H1 (cell line): ENCODE measurements around the gene NLN. TPM values are rescaled to one million over a fixed set of nuclear protein-coding genes. Genes with fewer than 3 reads are reported as not detected.
"Not testable (repeated sequence)": the region's sequence is repeated elsewhere in the genome, so short reads cannot be mapped to it uniquely, and the experiment has no call there.

ENCODE experiments used
- CTCF ChIA-PET: fragments of 300-600 bp; sonication (Branson Sonifier 250); formaldehyde crosslinking; loops from one replicate; lab custom pipeline; 2021; ENCODE audit not compliant: partially characterized antibody; lab: Charles Lee
- POLR2A ChIA-PET: fragments of 300-600 bp; sonication (Branson Sonifier 250); formaldehyde crosslinking; loops from one replicate; lab custom pipeline; 2021; ENCODE audit warnings: inconsistent platforms; ENCODE audit not compliant: partially characterized antibody; lab: Charles Lee
- DNase-seq, 2 experiments: peaks; one replicate each; pipeline versions ENCODE4 v3.0.0 to v3.0.0-alpha.2; 2010 to 2022; ENCODE audit warnings: low spot score in 2 of 2, low read depth in 1 of 2, mixed read lengths in 1 of 2
- FAIRE-seq: peaks from 2 replicates; lab custom pipeline; 2011; peaks lifted over from hg19 to GRCh38; lab: Jason Lieb, UNC
- H2AFZ ChIP-seq: 2 replicates; pipeline ENCODE4 v1.8.1; 2012; ENCODE audit warnings: low read length, inconsistent platforms
- H2AK5ac ChIP-seq: 2 replicates; pipeline ENCODE4 v1.6.1; 2013; ENCODE audit warnings: low read depth, low read length
- H2BK120ac ChIP-seq: replicated peaks from 2 replicates; pipeline ENCODE3; 2013; ENCODE audit warnings: low read depth, low read length, inconsistent platforms
- H2BK12ac ChIP-seq: 2 replicates; pipeline ENCODE4 v1.6.1; 2013; ENCODE audit warnings: low read depth, low read length
- H2BK15ac ChIP-seq: 2 replicates; pipeline ENCODE4 v1.6.1; 2013; ENCODE audit warnings: low read length
- H2BK20ac ChIP-seq: 2 replicates; pipeline ENCODE4 v1.6.1; 2013; ENCODE audit warnings: low read length
- H2BK5ac ChIP-seq: 2 replicates; pipeline ENCODE4 v1.6.1; 2013; ENCODE audit warnings: low read depth, low read length
- H3K14ac ChIP-seq: 2 replicates; pipeline ENCODE4 v1.6.1; 2013; ENCODE audit warnings: inconsistent platforms; ENCODE audit not compliant: insufficient read length
- H3K18ac ChIP-seq: 2 replicates; pipeline ENCODE4 v1.6.1; 2013; ENCODE audit warnings: low read length; ENCODE audit errors: extremely low read depth
- H3K23ac ChIP-seq: 2 replicates; pipeline ENCODE4 v1.6.1; 2013; ENCODE audit warnings: inconsistent platforms; ENCODE audit not compliant: insufficient read length
- H3K23me2 ChIP-seq: 2 replicates; pipeline ENCODE4 v1.6.1; 2013; ENCODE audit warnings: low read depth, low read length
- H3K27ac ChIP-seq: 2 replicates; pipeline ENCODE4 v1.6.1; 2011; ENCODE audit warnings: low read depth, low read length, inconsistent platforms
- H3K27me3 ChIP-seq, 4 experiments: replicated peaks in 1 of 4; 1 replicate in 1 of 4; 2 replicates in 3 of 4; pipeline versions ENCODE4 v1.6.1 to v1.8.1; 2011 to 2013; ENCODE audit warnings: low read length in 3 of 4, mild to moderate bottlenecking in 3 of 4, inconsistent platforms in 2 of 4, mixed read lengths in 2 of 4, moderate library complexity in 1 of 4; ENCODE audit not compliant: control insufficient read depth in 3 of 4, insufficient read depth in 3 of 4; ENCODE audit errors: extremely low read depth in 1 of 4
- H3K36me3 ChIP-seq, 4 experiments: 2 replicates each; pipeline versions ENCODE4 v1.6.1 to v1.8.1; 2011 to 2013; ENCODE audit warnings: mild to moderate bottlenecking in 4 of 4, low read length in 3 of 4, moderate library complexity in 2 of 4, control low read depth in 1 of 4, inconsistent platforms in 1 of 4; ENCODE audit not compliant: insufficient read depth in 4 of 4, control insufficient read depth in 2 of 4
- H3K4ac ChIP-seq: replicated peaks from 2 replicates; pipeline ENCODE3; 2013; ENCODE audit warnings: low read length, low read depth, mixed read lengths, inconsistent platforms; ENCODE audit not compliant: insufficient read length
- H3K4me1 ChIP-seq, 4 experiments: replicated peaks in 1 of 4; 1 replicate in 1 of 4; 2 replicates in 3 of 4; pipeline versions ENCODE4 v1.6.1 to v1.8.1; 2011 to 2013; ENCODE audit warnings: low read length in 3 of 4, inconsistent platforms in 2 of 4, mixed read lengths in 1 of 4; ENCODE audit not compliant: insufficient read depth in 4 of 4, control insufficient read depth in 3 of 4
- H3K4me2 ChIP-seq, 2 experiments: 2 replicates each; pipeline versions ENCODE4 v1.6.1 to v1.8.1; 2011 to 2013; ENCODE audit warnings: low read depth in 2 of 2, low read length in 2 of 2, control low read depth in 1 of 2, inconsistent platforms in 1 of 2, mild to moderate bottlenecking in 1 of 2; ENCODE audit not compliant: insufficient read depth in 1 of 2
- H3K4me3 ChIP-seq, 4 experiments: fragments of 200-600, 300-600 bp in 1 of 4; sonication (generic), shearing (Covaris generic), sonication (Bioruptor Twin) in 1 of 4; 2 replicates each; pipeline versions ENCODE4 v1.5.1 to v1.8.1; 2011 to 2016; ENCODE audit warnings: low read length in 4 of 4, low read depth in 3 of 4, control low read depth in 2 of 4, inconsistent platforms in 2 of 4, mild to moderate bottlenecking in 2 of 4, mixed read lengths in 1 of 4, moderate library complexity in 1 of 4; ENCODE audit not compliant: insufficient read depth in 2 of 4; ENCODE audit errors: extremely low read depth in 1 of 4
- H3K56ac ChIP-seq: replicated peaks from 2 replicates; pipeline ENCODE3; 2013; ENCODE audit warnings: low read depth, mild to moderate bottlenecking, mixed read lengths, low read length, inconsistent platforms; ENCODE audit not compliant: insufficient read length
- H3K79me1 ChIP-seq: 2 replicates; pipeline ENCODE4 v1.6.1; 2013; ENCODE audit warnings: low read depth, low read length, control low read depth
- H3K79me2 ChIP-seq, 2 experiments: 2 replicates each; pipeline versions ENCODE4 v1.6.1 to v1.8.1; 2012 to 2013; ENCODE audit warnings: low read length in 2 of 2, mild to moderate bottlenecking in 2 of 2, inconsistent platforms in 1 of 2; ENCODE audit not compliant: insufficient read depth in 2 of 2, control insufficient read depth in 1 of 2
- H3K9ac ChIP-seq, 4 experiments: replicated peaks in 1 of 4; 1 replicate in 1 of 4; 2 replicates in 3 of 4; pipeline versions ENCODE4 v1.6.1 to v1.8.1; 2011 to 2013; ENCODE audit warnings: low read depth in 3 of 4, low read length in 3 of 4, control low read depth in 2 of 4, mild to moderate bottlenecking in 2 of 4, moderate library complexity in 2 of 4, inconsistent platforms in 1 of 4; ENCODE audit errors: extremely low read depth in 1 of 4
- H3K9me3 ChIP-seq, 2 experiments: 2 replicates each; pipeline versions ENCODE4 v1.6.1 to v1.8.1; 2012 to 2013; ENCODE audit warnings: mild to moderate bottlenecking in 2 of 2, moderate library complexity in 2 of 2, control low read depth in 1 of 2, inconsistent platforms in 1 of 2, low read depth in 1 of 2, low read length in 1 of 2, mixed read lengths in 1 of 2; ENCODE audit not compliant: insufficient read depth in 2 of 2
- H4K20me1 ChIP-seq, 2 experiments: replicated peaks in 1 of 2; 2 replicates each; pipeline versions ENCODE3 to v1.8.1; 2011 to 2013; ENCODE audit warnings: inconsistent platforms in 2 of 2, low read length in 2 of 2, mild to moderate bottlenecking in 1 of 2; ENCODE audit not compliant: insufficient read depth in 2 of 2, control insufficient read depth in 1 of 2
- H4K5ac ChIP-seq: 2 replicates; pipeline ENCODE4 v1.6.1; 2013; ENCODE audit warnings: low read length, low read depth, mixed read lengths, inconsistent platforms; ENCODE audit not compliant: insufficient read length
- H4K8ac ChIP-seq: 2 replicates; pipeline ENCODE4 v1.8.0; 2013; ENCODE audit warnings: mild to moderate bottlenecking, moderate library complexity, low read length, inconsistent platforms; ENCODE audit not compliant: insufficient read depth; ENCODE audit errors: extremely low read depth
- H4K91ac ChIP-seq: replicated peaks from 2 replicates; pipeline ENCODE3; 2013; ENCODE audit warnings: low read length, mixed read lengths, inconsistent platforms; ENCODE audit not compliant: insufficient read length
- CBX5 ChIP-seq: fragments of 300-800, 300-1000 bp; sonication (generic); IDR thresholded peaks from 2 replicates; pipeline ENCODE4 v1.7.1; 2016; ENCODE audit warnings: antibody characterized with exemption, low read length, low read depth
- CHD1 ChIP-seq: IDR thresholded peaks from 2 replicates; pipeline ENCODE4 v1.6.1; 2012; ENCODE audit warnings: low read depth, low read length, improper control_type of control experiment
- GABPA ChIP-seq: IDR thresholded peaks from 2 replicates; pipeline ENCODE4 v1.6.1; 2011; ENCODE audit warnings: mild to moderate bottlenecking, low read length, moderate library complexity, borderline replicate concordance; ENCODE audit not compliant: insufficient read depth
- GTF2F1 ChIP-seq: IDR thresholded peaks from 2 replicates; pipeline ENCODE4 v1.6.1; 2012; ENCODE audit warnings: low read depth, low read length, improper control_type of control experiment, borderline replicate concordance
- JUND ChIP-seq: IDR thresholded peaks from 2 replicates; pipeline ENCODE4 v1.6.1; 2011; ENCODE audit warnings: mild to moderate bottlenecking, improper control_type of control experiment, low read length
- RFX5 ChIP-seq: IDR thresholded peaks from 2 replicates; pipeline ENCODE4 v1.6.1; 2011; ENCODE audit warnings: low read depth, low read length, improper control_type of control experiment, borderline replicate concordance
- SAP30 ChIP-seq: fragments of 300-600 bp; sonication (generic); IDR thresholded peaks from 2 replicates; pipeline ENCODE4 v1.7.1; 2012; ENCODE audit warnings: low read length, moderate library complexity, mild to moderate bottlenecking, inconsistent platforms; ENCODE audit not compliant: insufficient read depth, insufficient replicate concordance
- SIRT6 ChIP-seq: IDR thresholded peaks from one replicate; pipeline ENCODE4 v1.7.1; 2012; ENCODE audit warnings: low read length, inconsistent platforms
- TAF1 ChIP-seq: IDR thresholded peaks from 2 replicates; pipeline ENCODE4 v1.6.1; 2011; ENCODE audit warnings: mild to moderate bottlenecking, low read depth, low read length
- WGBS, 2 experiments: shearing (Covaris generic) in 1 of 2; methylation state at CpG; one replicate each; pipeline versions ENCODE4 v1.1.6 to v1.1.7; 2013 to 2015; ENCODE audit warnings: low lambda C conversion rate in 2 of 2, mixed read lengths in 2 of 2, inconsistent platforms in 1 of 2, low coverage in 1 of 2, missing lambda C conversion rate in 1 of 2; ENCODE audit not compliant: insufficient replicate concordance in 2 of 2, insufficient coverage in 1 of 2, insufficient read length in 1 of 2; ENCODE audit errors: extremely low coverage in 1 of 2, missing lambda C conversion rate in 1 of 2; 5-methylcytosine and 5-hydroxymethylcytosine counted together
- polyA plus RNA-seq, 7 experiments: library from polyadenylated mRNA; depleted of rRNA in 3 of 7; stranded (reverse) in 5 of 7; unstranded in 2 of 7; fragments of >200 nt in 5 of 7; fragments of 200-250 nt in 2 of 7; gene quantifications; 1 replicate in 5 of 7; 2 replicates in 1 of 7; 4 replicates in 1 of 7; pipeline versions ENCODE4 v1.2.1 to v1.2.3, GENCODE V29; 2011 to 2013; ENCODE audit warnings: missing spikeins in 2 of 7, mixed read lengths in 2 of 7
- total RNA-seq: library from RNA; stranded (reverse); fragmentation: NEBNext Ultra II Directional; extraction: Animal tissue kit (Norgen Biotek cat#: 25700); gene quantifications from 2 replicates; pipeline ENCODE4 v1.2.1, GENCODE V29; 2021

The NLN gene
- total and polyA plus RNA-seq, 2 of the 8 experiments (the other 6 are each of a cell fraction or from before 2014, with no cell fraction given), result 46.7 to 192 TPM

DNA sequence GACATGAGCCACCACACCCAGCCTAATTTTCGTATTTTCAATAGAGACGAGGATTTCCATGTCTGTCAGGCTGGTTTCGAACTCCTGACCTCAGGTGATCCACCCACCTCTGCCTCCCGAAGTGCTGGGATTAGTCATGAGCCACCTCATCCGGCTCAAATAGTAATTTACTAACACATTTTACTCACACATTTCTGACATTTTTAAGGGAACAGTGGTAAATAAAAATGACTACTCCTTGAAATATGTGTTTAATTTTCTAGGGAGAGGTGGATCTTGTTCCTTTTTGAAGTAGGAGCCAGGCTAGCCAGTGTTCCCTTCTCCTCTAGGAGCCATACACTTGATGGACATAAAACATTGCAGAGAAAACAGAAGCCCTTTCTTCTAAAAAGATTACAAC, 149.2 kb downstream of the NLN start (continued):
- no peak for TF ChIP-seq SIRT6
- no peak for TF ChIP-seq SAP30
- no peak for TF ChIP-seq GTF2F1
- TF ChIP-seq TAF1, result no peak
- TF ChIP-seq CHD1, result no peak
- no peak for TF ChIP-seq GABPA
- TF ChIP-seq RFX5, result no peak
- no peak for TF ChIP-seq JUND
- no peak for TF ChIP-seq CBX5

DNA sequence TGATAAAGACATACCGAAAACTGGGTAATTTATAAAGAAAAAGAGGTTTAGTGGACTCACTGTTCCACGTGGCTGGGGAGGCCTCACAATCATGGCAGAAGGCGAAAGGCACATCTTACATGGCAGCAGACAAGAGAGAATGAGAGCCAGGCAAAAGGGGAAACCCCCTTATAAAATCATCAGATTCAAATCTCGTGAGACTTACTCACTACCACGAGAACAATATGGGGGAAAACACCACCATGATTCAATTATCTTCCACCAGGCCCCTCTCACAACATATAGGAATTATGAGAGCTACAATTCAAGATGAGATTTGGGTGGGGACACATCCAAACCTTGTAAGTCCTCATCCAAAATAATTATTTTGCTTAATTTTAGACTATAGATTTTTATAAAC, 149.8 kb downstream of the NLN start:
- H3K18ac ChIP-seq, H3K23ac ChIP-seq, H3K23me2 ChIP-seq, H2AFZ ChIP-seq, H2BK5ac ChIP-seq, H2BK20ac ChIP-seq, H3K4me3 ChIP-seq, H4K20me1 ChIP-seq, POLR2A ChIA-PET, H3K14ac ChIP-seq, H3K79me1 ChIP-seq, H2BK15ac ChIP-seq, FAIRE-seq, H3K9me3 ChIP-seq, H3K4ac ChIP-seq, H3K36me3 ChIP-seq, H4K8ac ChIP-seq, H3K4me1 ChIP-seq, CTCF ChIA-PET, DNase-seq, H3K79me2 ChIP-seq, H2BK12ac ChIP-seq, H3K56ac ChIP-seq, H4K91ac ChIP-seq, H2AK5ac ChIP-seq, H3K27me3 ChIP-seq, H3K4me2 ChIP-seq, H3K27ac ChIP-seq, H2BK120ac ChIP-seq, H3K9ac ChIP-seq, H4K5ac ChIP-seq: not testable (repeated sequence)
- WGBS, 2 experiments, result 91% methylated on average over 5 of the region's 5 CpGs; no CpG with 5 or more reads in 1 of the 2 experiments
